KG1 (cell line): ENCODE data around the gene LMBR1.
A peak's percentile ranks its signal among the peaks of the same experiment; 100 is the strongest.

Source experiments
- DNase-seq: peaks from one replicate; lab custom pipeline; 2025; lab: John Stamatoyannopoulos, UW

The LMBR1 gene

DNA sequence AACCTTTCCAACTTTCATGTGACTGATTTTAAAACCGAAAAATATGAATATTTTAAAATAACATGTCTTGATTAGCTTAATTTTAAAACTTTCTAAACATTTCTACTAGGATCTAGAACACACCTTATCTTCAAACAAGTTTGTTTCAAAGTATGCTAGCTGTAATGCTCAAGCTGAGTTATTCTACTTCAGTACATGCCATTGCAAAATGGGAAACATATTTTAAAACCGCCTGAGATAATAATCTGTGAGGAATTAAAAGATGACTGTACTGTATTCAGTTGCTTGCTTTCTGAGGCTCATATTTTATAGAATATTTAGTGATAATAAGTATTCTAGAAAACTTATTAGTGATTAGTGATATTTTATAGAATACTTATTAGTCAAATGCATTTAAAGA is 99.6 kb downstream of the LMBR1 start:
- no peak for DNase-seq

DNA sequence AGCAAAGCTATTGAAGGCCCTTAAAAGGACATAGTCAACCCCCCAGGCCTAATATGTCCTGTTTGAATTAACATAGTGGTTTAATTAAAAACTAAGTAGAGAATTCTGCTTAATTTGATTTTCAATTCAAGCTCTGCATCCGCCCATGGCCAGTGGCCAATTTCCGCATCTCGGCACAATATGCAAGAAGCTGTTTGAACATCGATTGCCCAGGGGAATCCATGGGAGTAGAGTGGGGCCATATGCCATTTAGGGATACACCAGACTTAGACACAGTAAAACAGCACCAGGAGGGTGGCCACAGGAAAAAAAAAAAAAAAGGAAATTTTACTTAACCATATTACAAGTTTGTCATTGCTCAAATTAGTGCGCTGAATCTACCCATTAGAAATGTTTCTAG is 100.4 kb downstream of the LMBR1 start:
- no peak for DNase-seq

DNA sequence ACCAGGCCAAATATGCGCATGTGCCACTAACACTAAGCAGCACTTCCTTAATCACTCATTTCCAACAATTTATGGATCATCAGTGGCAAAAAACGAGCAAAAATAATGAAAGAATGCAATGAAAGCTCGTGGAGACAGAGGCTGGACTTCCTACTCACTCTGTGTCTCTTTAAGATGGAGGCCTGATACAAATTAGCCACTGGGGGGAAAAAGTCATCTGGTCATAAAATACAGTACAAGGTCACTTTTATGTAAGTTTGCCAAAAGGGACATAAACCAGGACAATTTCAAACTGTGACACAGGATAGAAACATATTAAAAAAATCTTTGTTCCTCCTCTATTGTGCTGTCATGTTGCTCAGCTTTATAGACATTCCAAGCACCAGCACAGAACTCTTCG is 101.7 kb downstream of the LMBR1 start:
- DNase-seq: no peak

DNA sequence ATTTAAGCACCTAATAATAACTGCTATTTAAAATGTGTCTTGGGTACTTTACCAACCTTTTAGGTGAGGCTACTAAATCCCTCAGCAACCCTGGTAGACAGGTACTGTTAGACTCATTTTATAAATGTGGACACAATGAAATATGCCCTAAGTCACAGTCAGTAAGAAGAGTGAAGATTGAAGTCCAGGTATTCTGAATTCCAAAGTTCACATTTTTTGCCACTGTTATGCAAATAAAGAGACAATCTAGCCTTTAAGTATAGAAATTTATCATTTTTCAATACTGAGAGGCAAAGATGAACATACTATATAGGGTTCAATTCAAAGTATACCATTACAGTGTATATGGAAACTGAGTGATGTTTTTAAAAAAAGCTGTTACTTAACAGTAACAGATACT is 102.7 kb downstream of the LMBR1 start:
- DNase-seq: no peak

DNA sequence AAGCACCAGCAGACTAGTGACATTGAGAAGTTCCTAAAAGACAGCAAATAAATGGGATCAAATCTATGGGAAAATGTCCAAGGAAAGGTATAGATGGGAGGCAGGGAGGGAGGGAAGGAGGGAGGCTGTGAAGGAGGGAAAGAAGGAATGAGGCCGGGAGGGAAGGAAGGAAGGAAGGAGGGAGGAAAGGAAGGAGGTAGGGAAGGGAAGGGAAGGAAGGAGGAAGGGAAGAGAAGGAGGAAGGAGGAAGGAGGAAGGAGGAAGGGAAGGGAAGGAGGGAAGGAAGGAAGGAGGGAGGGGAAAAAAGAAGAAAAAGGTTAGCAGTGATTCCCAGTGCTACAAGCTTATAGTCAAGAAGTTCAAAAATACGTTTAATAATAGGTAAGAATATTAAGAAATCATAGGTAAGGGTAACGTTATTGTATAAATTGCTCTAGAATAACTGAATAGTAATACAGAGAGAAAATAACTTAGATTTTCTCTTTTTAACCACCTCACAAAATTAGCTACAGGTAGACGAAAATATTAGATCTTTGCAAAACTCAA is 106.9 kb downstream of the LMBR1 start:
- DNase-seq: no peak

DNA sequence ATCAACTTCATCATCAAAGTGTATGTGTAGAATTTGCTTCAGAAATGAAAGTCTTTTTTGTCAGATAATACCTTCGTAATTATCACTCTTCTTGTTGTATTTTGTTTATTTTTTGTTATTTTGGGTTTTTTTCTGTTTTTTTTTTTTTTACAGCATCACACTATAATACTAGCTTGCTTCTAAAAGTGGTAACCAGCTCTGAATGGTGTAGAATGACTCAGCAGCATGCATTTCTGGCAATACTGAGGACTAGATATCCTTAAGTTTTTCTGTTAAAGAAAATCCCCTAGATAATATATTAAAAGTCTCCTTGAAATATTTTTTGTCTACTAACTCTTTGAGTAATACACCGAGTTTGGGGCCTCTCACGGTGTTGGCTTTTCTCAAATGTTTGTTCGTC is 109.1 kb downstream of the LMBR1 start:
- no peak for DNase-seq

DNA sequence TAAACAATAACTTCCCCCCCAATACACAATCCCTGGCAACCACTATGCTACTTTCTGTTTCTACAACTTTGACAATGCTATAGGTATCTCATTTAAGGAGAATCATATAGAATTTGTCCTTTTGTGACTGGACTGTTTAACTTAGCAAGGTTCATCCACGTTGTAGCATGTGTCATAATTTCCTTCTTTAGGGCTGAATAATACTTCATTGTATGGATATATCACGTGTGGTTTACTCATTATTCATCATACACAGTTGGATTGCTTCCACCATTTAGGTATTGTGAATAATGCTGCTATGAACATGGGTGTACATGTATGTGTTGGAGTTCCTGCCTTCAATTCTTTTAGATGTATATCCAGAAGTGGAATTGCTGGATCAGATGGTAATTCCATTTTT is 111.0 kb downstream of the LMBR1 start:
- DNase-seq: no peak

DNA sequence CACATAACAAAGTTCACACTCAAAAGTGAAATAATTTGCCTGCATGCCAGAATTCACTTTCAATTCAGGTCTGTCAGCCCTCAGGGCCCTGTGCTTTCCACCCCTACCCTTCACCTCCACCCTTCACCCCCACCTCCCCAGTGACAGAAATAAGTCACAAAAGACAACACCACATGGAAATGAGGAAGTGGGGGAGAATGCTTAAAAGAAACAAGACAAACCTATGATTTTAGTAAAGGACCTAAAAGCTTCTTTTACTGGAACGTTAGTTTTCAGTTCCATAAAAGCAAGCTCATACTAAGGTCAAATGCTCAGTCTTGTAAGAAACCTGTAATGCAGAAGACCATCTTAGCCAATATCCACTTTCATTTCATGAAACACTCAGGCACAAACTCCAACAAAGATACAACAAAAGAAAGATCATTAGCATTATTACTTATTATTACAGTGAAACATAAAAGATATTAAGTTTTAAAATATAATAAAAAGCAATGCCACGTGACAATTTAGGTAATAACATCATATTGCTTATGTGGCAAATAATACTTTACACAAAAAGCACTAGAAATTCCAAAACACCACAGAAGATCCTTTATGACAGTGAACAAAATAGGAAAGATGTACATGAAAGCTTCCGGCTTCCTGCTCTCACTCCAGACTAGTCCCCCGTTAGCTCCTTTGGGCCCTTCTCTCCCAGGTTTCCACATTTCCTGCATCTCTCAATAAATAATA is 112.1 kb downstream of the LMBR1 start:
- peak; percentile 45 for DNase-seq

DNA sequence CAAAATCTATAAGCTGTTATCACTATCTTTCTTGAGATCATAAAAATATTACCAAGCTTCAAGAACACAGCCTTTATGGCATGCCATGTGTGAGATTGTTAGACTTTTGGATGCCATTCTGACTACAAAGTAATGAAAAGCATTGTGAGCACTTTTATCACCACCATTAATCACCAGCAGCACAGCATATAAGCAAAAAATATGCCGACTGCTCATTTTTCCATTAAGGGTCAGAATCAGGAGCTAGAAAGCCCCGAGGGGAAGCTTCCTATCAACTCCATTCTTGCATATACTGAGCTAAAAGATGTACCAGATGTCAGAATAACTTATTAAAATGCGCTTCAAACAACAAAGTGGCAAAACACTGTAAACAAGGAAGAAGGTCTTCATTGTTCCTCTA is 114.3 kb downstream of the LMBR1 start:
- DNase-seq: no peak

DNA sequence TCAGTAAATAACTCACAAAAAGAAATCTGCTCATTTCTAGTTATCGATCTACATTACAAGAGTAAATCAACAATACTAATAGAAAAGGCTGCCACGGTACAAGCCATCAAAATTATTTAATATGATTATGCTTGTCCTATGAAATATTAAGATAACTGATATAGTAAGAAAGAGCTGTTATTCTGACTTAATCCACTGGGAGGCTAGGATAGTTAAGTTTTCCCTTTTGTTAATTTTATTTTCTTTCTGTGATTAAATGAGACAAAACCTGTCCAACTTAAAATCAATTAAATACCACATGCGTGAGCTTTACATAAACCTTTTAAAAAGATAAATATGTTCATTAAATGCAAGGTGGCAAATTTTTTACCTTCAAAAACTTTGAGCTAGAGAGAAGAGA is 114.8 kb downstream of the LMBR1 start:
- no peak for DNase-seq

DNA sequence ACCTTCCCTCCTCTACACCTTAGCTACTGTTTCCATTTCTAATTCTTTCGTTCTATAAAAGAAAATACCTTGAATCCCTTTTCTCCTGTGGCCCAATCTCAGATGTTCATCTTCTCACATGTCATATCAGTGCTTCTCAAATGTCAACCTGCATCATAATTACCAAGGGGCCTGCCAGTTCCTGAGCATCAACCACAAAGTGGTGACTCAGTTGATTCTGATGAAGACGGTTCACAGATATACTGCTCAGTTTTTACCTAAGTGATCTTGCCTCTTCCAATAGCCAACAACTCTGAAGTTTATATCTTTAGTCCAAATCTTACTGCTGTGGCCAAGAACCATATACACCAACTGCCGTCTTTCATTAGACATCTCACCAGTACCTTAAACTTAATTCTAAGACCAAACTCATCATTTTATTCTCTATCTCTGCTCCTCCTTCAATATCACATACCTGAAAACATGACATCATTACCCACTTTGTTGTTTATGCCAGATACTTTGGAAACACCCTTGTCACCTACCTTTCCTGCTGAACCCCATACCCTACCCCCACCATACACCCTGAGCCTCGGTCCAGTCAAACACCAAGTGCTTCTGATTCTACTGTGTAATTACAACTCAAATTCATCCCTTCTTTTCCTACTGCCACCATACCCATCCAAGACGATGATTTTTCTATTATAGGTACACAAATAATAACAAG is 115.5 kb downstream of the LMBR1 start:
- no peak for DNase-seq

DNA sequence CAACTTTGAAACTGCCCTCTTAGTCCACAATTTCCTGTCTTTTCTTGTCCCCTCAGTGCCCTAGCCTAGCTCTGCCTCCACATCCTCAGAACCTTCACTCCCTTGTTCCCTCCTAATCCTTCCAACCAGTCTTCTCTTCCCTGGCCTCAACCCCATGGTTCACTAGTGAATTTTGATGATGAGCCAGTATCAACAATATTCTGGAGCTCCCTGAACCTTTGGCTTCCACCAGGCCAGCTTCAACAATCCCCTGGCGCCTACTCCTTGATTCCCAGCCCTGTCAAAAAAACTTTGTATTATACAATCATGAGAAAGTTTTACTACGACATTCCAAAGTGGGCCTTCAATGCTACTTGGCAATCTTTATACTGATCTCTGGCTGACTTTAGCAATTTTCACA is 116.5 kb downstream of the LMBR1 start:
- no peak for DNase-seq

DNA sequence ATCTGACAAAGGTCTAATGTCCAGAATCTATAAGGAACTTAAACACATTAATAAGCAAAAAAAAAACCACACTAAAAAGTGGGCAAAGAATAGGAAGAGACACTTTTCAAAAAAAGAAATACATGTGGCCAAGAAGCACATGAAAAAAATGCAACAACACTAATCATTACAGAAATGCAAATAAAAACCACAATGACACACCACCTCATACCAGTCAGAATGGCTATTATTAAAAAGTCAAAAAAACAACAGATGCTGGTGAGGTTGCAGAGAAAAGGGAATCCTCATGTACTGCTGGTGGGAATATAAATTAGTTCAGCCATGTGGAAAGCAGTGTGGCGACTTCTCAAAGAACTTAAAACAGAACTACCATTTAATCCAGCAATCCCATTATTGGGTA is 119.0 kb downstream of the LMBR1 start:
- DNase-seq: no peak

DNA sequence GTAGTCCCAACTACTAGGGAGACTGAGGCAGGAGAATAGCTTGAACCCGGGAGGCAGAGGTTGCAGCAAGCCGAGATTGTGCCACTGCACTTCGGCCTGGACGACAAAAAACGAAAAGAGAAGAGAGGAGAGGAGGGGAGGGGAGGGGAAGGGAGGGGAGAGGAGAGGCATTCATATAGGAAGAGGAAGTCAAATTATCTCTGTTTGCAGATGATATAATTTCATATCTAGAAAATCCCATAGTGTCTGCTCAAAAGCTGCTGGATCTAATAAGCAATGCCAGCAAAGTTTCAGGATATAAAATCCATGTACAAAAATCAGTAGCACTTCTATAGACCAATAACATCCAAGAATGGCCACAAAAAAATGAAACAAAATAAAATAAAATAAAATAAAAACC is 120.3 kb downstream of the LMBR1 start:
- no peak for DNase-seq

DNA sequence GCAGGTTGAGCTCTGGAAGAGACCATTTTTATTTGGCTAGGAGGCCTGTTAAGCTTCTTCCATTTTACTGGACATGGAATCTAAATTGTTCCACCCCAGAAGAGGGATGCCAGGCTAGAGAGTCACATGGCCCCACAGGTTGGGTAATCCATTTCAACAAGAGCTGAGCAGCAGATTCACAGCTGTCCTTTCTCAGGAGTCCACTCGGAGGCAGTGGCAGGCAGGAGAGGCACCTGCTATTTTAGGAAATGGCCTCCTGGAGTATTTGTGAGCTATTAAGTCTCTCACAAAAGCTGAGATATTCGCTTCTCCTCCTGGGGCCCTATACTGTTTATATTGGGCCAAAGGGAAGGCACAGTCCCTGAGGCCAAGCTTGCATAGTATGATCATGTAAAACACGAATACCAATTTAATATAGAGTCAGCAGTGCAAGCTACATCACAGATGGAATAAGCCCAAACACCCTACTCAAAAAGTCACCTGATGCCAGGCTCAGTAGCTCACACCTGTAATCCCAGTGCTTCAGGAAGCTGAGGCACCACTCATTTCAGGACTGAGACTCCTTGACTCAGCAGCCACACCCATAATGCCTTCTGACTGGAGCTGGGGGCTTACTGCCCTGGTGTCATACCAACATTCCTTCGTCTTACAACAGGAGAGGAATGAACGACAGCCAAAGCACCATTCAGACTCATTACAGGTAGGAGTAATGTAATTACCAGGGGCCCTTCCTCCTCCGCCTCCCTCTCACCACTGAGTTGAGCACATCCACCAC is 124.1 kb downstream of the LMBR1 start:
- DNase-seq: no peak

DNA sequence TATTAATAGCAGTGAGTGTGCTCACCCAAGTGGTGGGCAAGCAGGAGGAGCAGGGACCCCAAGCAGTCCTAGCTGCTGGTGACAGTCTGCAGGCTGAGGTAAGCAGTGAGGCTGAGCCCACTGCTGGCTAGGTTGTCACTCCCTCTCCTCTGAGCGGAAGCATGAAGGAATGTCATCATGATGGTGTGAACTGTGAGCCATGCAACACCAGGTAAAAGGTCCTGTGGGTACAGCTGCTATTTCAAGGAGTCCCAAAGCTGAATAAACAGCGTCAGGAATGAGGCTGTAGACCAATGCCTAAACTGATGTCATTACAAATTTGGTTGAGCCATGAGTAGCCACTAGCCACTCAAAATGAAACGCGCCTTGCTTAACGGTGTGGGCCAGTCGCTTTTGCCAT is 126.3 kb downstream of the LMBR1 start:
- no peak for DNase-seq

DNA sequence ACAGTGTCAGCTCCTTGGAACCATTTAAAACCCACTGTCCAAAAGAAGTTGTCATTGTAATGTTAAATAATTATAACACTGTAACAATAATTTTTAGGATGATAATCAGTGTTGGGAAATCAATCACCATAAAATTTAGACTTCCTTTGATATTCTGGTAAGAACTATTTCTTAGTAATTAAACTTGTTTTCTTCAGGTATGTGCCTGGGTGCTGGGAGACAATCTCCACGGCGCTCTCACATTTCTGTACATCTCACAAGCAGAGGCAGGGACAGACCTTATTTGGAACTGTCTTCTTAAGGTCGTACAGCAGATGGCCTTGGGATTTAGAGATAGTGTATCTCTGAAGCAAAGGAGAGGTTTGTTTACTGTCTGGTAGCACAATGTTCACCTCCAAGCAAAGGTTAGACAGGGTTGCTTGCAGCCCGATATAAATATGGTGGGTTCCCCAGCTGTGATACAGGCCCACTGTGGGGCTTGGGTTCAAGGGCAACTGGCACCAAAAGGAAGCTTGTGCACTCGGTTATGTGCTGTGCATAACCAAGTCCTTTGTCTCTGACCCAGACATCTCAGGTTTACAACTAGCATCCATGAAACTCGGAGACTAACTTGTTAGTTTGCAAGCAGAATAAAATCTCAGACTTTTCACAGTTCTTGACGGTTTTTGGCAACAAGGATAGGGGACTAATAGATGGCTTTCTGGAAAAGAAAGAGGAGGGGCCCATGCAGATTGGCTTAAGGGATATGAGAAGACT is 126.9 kb downstream of the LMBR1 start:
- no peak for DNase-seq

DNA sequence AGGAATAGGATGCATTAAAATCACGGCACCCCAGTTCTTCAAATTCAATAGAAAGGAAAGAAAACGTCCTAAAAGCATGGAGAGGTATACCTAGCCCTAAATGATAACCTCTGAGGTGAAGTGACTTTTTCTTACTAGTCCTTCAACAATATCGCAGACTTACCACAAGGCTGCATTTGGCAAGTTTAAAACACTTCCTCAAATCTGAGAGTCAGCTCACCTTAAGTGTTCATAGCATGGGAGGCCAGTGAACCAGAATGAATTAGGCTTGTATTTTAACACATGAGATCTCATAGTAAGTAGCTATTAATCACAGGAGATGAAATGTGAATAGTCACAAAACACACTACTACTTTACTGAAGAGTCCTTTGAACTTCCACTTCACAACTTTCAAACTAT is 128.2 kb downstream of the LMBR1 start:
- peak; percentile 11 for DNase-seq

DNA sequence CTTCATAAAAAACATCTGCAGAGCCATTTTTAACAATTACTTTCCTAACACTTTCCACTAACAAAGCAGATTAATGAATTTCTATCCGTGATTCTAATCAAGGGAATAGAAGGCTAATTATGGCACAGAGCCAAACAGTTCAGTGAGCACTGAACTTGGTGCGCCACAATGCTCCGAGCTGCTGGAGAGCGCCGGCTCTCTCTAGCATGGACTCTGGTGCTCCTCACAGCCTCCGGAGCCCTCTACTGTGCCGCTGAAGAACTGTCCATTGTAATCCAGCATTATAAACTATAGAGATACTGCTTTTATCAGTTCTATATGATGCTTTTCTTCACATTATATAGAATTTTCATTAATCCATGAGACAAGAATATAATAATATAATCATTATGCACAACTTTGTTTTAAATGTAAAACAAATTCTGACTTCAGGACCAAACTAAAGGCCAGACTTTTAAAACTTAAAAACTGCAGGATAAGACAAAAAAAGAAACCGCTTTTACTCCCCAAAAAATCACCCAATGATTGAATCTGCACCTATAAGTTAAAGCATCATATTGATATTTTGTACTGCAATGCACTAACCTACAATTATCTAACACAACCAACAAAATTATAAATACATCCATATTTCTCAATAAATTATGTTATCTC is 128.8 kb downstream of the LMBR1 start:
- no peak for DNase-seq

DNA sequence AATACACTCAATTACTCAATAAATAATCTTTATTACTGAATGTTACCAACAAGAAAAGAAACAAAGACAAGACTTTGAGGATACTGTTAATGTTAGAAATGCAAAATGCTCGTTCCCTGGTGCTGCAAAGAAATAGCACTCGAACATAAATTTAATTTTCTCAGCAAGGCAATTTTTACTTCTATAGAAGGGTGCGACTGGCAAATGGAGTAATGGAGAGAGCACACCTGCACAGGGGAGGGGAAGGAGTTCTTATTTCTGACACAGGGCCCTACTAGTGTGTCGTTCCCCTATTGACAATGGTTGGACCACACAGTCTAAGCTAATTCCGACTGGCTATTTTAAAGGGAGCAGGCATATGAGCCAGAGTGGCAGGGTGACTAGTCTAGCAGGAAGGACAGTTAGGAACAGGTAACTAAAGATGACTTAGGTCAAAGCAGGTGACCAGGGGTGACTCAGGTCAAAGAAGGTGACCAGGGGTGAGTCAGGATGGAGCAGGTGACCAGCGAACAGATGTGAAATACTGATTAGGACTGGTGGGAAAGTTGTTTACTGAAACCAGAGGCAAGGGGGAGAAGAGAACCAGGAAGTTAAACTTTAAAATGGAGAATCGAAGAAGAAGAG is 133.3 kb downstream of the LMBR1 start:
- no peak for DNase-seq

DNA sequence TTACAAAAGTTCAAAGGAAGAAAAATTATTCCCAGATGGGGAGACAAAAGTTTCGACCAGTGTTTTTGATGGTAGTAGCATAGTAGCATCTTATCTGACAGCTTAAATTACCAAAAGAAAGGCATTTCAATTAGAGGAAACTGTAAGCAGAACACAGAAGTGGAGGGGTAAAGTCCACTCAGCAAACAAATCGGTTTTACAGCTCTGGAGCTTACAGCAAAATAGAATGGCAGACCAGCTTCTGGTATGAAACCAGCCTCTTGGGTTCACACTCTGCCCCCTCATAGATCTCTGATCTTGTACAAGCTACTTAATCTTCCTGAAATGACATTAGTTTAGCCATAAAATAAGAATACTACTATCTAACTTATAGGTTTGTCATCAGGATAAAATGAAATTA is 133.8 kb downstream of the LMBR1 start:
- no peak for DNase-seq
